GM18498 (cell line): Measurements from ENCODE around the gene PDE4D.
"Not testable (repeated sequence)": the region's sequence is repeated elsewhere in the genome, so short reads cannot be mapped to it uniquely, and the experiment has no call there.

Experiments
- ATAC-seq: cut with Tn5 transposase; IDR thresholded peaks from one replicate; pipeline ENCODE4 v1.9.1; 2021; ENCODE audit warnings: mild to moderate bottlenecking, moderate library complexity; ENCODE audit not compliant: unreplicated experiment

PDE4D gene

GRCh38 chr5:59748036-59748663, 145.4 kb downstream of the PDE4D start:
- not testable (repeated sequence) for ATAC-seq

GRCh38 chr5:59746241-59746765, 147.2 kb downstream of the PDE4D start:
- ATAC-seq = no peak

DNA sequence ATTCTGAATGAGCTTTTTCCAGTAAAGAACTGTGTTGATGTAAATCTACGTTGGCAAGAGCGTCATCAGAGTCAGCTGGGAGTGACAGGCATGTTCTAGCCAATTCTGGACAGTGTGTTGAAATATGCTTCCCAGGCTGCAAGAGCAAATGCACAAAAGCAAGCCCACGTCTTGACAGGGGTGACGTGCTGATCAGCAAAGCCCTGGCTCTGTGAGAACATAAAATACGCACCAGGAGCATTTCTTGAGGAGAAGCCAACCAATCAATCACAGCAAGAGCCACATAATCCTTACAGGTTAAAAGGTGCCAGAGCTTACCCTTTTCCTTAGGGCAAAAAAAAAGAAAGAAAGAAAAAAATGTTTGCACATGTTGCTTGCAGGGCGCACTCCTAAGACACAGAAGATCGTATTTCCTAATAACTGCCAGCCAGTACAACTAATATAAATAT, 148.1 kb downstream of the PDE4D start:
- ATAC-seq = no peak

- ATAC-seq = no peak
Measured at GRCh38 chr5:59744531-59744992, 149.0 kb downstream of the PDE4D start.

DNA sequence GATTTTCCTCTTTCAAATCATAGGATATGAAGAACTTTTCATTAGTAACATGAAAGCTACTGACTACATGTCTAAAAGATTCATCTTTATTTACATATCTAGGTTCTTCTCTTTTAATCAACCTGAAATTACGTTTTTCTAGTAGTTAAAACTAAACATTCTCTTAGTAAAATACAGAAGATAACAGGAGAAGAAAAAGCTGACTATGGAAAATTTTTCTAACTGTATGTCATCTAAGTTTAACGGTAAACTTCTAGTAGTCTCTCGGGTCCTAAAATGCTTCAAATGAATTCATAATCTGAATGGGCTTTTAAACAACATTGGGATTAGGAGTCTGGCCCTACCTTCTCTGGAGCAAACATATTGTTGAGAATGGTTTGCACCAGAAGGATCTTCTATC, 151.9 kb downstream of the PDE4D start:
- ATAC-seq = no peak

GRCh38 chr5:59738024-59738423, 155.5 kb downstream of the PDE4D start:
- no peak for ATAC-seq

DNA sequence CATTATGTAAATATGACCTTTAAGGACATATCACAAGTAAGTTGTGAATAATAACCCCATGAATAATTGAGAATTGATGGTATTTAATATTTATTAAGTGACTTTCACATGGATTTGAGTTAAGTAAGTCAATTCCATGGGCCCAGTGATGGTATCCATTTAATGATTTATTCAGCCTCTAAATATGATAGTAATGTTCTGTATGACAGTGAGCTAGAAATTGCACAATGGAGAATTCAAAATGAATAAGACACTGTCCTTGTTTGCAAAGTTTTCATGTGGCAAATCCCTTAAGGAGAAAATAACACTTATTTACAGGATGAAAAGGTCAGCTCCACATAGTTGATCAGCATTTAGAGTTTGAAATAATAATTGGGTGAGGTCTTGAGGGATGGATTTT, 160.7 kb downstream of the PDE4D start:
- ATAC-seq = no peak

DNA sequence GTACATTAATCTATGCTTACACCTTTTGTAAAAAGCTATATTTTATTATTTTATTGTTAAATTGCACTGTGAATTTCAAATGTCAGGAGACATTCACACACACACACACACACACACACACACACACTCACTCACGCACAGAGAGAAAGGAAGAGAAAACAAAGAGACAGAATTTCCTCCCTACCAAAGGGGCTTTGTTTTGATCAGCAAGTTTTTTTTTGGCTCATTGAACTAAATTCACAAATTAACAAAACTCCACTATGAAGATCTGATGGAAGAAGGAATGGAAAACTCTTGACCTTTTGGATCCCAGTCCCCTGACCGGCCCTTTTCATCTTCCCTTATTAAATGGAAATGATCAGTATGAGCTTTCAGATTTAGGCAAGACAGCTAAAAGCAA, 161.2 kb downstream of the PDE4D start:
- ATAC-seq = no peak

GRCh38 chr5:59731809-59732208, 161.7 kb downstream of the PDE4D start:
- no peak for ATAC-seq

GRCh38 chr5:59729820-59730219, 163.7 kb downstream of the PDE4D start:
- no peak for ATAC-seq

DNA sequence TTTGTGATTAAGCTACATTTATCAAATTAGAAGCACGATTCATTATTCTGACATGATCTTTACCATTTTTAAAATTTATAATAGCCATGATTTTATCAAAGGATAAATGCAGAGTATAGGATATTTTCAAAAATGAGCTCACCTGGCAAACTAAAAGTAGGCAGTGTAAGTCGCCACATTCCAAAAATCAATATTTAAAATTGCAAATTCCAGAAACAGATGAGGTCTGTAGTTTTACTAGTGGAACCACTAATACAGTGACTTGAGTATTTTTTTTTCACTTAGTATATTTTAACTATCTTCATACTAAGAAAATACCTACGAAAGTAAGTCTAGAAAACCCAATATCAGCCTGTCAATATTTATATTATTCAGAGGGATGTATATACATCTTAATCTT, 164.2 kb downstream of the PDE4D start:
- ATAC-seq = no peak

- no peak for ATAC-seq
Measured at GRCh38 chr5:59728356-59728755, 165.2 kb downstream of the PDE4D start.

GRCh38 chr5:59727186-59727585, 166.3 kb downstream of the PDE4D start:
- ATAC-seq = no peak

DNA sequence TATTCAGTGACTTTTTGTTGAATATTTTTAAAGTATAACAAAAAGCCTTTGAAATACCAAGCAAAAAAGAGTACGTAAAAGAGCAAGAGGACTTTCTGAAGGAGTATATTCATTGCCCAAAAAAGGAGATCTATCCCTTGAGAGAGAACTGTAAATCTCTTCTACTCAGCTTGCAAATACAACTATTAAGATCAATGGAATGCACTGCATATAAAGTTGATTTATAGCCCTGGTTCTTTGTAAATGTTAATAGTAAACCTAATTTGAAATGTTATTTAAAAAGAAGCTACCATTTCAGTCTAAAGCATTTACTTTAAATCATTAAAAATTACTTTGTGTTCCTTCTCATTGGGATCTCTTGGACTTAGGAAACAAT, 168.1 kb downstream of the PDE4D start:
- no peak for ATAC-seq

GRCh38 chr5:59724482-59725391, 168.8 kb downstream of the PDE4D start:
- peak; percentile 90 for ATAC-seq

DNA sequence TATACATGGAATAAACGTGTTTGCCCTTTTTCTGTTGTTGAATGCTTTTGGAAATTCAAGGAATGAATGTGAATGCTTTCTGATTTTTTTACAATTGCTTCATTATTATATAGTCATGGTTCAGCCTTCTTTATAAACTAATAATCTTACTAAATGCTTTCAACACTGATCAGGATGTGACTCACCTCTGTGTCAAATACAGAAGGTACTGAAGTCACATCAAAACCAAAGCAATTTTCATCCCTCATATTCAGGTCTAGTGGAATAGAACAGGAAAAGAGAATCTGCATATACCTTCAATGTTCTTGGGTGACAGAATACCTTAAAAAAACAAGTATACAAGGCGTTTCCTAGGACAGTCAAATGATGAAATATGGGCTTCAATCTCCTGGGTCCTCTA, 170.7 kb downstream of the PDE4D start:
- no peak for ATAC-seq

DNA sequence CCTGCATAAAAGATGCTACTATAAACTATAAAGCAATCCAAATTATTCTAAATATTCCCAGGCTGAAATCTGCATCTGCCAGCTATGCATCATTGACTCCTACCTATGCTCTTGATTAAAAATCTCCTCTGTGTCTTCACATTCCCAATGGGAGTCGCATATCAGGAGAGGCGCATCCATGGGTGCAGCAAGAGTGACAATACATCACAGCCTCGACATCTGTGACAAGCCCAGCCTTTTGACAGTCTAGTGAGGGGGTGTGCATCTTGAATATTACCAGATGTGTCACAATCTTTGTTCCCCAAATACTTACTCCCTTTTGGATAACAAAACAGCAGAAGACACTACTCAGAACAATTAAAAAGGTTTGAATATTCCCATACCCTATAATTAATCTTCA, 171.8 kb downstream of the PDE4D start:
- no peak for ATAC-seq

GRCh38 chr5:59720063-59720462, 173.5 kb downstream of the PDE4D start:
- ATAC-seq = no peak

DNA sequence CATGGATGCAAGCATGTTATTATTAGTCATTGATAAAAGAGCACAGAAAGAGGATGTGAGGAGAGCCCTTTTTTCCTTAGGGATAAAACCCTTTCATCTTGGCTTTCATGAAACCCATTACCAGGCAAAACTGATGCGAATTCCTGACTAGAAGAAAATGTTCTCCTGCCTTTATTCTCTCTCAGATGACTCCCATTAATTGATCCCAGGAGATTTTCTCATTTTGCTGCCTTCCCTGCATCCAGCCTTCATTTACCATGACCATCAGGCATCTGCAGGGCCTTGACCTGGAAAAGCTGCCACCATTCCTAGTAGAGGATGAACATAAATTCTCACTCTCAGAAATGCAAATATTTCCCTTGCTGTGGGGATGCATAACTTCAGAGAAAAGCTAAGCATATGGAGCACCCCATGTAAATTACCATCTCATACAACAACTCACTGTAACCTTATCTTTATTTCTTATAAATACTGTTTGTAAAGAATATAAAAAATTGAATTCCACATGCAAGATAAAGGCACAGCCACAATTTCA, 176.5 kb downstream of the PDE4D start:
- ATAC-seq = no peak

GRCh38 chr5:59716029-59716428, 177.5 kb downstream of the PDE4D start:
- ATAC-seq = no peak

- ATAC-seq = no peak
Measured at GRCh38 chr5:59715228-59715627, 178.3 kb downstream of the PDE4D start.

GRCh38 chr5:59713498-59713844, 180.1 kb downstream of the PDE4D start:
- ATAC-seq = no peak
